Measurements from ENCODE around the gene CNKSR3.
A peak's percentile ranks its signal among the peaks of the same experiment; 100 is the strongest.

CNKSR3 gene

GRCh38 chr6:154350293-154350692 is 160.2 kb downstream of the CNKSR3 start:
- DNase-seq (ENCODE audit: low read depth), result no peak

DNA sequence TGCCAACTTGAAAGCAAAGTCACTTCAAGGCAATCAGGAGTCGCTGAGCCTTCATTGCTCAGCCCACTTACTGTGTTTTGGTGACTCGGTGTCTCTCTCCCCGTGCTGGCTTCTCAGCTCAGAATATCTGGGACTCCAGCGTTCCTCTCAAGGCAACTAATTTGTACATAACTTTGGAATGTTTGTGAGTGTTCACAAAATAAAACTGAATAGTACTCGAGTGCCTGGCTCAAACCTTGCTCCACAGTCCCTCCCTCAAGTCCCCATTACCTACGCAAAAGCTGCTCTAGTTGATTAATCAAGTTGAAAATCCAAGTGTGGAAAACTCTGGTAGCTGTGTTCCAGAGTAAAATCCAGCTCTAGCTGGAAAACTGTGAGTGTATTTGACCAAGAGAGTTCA is 162.5 kb downstream of the CNKSR3 start:
- DNase-seq (ENCODE audit: low read depth), result no peak

GRCh38 chr6:154345811-154346210 is 164.7 kb downstream of the CNKSR3 start:
- no peak for DNase-seq (ENCODE audit: low read depth)

GRCh38 chr6:154343473-154344308 is 166.8 kb downstream of the CNKSR3 start:
- peak; percentile 40 for DNase-seq (ENCODE audit: low read depth)

GRCh38 chr6:154341871-154342270 is 168.6 kb downstream of the CNKSR3 start:
- DNase-seq (ENCODE audit: low read depth), result no peak

- no peak for DNase-seq (ENCODE audit: low read depth)
These were observed 169.1 kb downstream of the CNKSR3 start for GRCh38 chr6:154341336-154341735.
